OCI-M2 (cell line): ENCODE data around the gene SIRPA.

Experiments used
- DNase-seq: peaks from one replicate; lab custom pipeline; 2025; ENCODE audit not compliant: unreplicated experiment; lab: John Stamatoyannopoulos, UW

SIRPA gene

DNA sequence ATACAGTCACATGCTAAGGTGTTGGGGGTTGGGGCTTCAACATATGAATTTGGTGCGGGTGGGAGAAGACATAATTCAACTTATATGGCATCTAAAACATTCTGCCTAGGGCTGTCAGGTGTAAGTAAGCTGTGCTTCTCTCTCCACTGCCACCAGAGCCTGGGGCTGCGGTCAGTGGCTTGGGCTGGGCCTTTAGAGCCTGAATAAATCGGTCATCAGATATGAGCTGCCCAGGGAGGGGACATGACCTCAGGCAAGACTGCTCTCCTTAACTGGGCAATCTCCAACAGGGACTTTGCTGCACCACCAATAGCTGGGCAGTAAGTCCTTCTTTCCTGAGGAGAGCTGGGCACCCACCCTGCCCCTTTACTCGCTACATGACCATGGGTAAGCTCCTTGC, 24.9 kb upstream of the SIRPA start:
- no peak for DNase-seq

DNA sequence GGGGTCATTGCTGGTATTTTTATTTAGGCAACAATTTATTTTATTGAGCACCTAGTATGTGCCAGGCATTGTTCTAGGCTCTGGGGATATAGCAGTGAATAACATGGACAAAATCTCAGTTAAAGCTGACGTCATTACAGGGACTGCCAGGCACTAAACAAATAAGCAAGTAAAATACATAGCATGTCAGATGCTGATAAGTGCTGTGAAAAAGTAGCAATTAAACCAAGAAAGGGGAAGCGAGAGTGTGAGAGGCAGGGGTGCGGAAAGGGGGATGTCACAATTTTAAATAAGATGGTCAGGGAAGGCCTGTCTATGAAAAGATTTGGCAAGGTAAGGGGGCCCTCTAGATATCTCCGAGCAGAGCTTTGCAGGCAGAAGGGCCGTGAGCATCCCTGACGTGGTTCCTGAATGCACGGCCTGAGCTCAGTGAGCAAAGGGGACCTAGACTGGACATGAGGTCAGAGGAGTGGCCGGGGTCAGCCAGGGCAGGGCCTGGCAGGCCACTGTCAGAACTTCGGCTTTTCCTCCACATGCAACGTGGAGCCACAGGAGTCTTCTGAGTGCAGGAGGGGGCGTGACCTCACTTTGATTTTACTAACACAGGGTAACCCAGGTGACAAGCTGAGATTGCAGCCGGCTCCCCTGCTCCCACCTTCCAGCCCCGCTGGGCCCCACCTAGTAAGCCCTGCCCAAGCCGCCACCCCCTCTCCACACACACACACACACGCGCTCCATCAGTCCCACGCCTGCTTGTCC, 24.2 kb upstream of the SIRPA start:
- DNase-seq = no peak

DNA sequence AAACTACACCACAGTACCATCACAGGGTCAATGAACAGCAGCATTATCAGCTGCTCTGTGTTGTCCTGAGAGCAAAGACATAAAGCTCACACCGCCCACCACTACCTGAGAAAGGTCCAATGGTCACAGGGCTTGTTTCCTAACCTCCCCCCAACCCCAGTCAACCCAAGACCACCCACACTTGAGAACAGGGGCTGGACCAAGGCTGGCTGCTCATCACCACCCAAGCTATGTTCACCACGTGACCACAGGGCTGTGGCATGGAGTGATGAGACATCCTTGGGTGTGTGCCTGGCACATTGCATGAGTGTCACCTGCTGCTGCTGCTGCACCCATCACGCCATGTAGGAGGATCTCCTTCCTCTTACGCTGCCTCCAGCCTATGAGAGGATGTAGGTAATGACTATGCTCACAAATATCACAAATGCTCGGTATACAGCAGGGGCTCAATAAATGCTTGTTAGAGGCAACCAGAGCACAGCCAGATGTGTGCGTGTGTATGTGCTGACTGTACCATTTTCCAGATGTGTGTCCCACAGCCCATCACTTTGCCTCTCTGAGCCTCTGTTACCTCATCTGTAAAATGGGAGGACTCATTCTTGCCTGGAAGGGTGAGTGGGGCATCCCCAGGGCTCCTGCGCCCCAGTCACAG, 23.3 kb upstream of the SIRPA start:
- no peak for DNase-seq

DNA sequence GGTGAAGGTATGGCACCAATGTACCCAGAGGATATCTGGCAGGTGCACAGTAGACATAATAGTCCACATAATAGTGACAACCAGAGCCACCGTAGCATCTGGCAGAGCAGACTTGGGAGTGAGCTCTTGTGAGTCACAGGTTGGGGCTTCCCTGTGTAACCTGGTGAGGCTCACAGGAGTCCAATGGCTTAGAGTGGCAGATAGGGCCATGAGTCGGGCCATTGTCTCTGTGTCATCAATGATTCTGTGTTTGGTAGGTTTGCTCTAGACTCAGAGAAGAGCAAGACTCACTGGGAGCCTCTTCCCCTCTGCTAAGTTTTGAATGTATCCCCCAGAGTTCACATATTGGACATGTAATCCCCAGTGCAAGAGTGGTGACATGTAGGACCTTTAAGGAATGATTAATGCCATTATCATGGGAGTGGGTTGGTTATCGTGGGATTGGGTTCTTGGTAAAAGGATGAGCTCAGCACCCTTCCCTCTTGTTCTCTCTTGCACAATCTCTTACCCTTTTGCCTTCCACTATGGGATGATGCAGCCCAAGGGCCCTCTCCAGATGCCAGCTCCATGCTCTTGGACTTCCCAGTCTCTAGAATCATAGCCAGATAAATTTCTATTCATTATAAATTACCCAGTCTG, 22.6 kb upstream of the SIRPA start:
- DNase-seq = no peak

DNA sequence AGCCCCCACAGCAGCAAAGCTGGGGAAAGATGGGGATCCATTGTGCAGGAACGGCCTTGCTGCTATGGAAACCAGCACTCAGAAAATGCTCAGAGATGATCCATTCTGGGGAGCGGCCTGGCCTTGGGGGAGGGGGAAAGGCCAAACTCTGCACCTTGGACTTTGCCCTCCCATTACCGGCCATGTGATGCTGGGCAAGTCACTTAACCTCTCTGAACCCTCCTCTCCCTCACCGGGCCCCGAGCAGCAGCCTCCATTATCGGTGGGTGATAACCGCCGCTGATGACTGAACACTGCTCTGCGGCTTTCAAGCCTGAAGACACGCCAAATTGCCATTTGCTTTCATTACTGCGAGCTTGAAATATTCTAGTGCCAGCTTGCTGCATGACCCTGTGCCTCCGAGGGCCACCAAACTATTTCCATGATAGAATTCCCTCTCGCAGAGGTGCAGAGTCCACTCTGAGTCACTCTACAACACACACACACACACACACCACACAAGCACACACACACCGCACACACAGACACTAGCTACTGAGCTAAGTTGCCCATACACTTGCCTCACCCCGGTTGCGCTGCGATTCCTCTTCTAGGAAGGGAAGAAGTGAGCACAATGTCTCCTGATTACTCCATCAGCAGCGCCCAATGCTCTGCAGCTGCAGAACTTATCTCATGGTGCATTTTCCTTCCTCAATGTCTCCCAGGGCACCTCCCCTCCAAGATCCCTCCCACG, 20.6 kb upstream of the SIRPA start:
- no peak for DNase-seq

DNA sequence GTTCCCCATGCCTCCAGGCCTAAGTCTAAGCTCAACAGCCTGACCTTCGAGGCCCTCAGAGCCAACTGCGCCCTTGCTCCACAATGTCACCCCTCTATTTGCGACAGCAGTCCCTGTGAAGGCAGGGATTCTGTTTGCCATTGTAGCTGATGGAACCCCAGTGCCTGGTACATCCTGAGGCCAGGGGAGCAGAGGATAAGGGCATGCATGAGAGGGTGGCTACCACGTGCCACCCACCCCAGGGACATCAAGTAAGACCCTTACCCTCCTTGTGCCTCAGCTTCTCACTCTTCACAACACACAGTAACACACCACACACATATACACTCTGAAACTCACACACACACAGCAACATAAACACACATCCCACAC, 20.0 kb upstream of the SIRPA start:
- no peak for DNase-seq

DNA sequence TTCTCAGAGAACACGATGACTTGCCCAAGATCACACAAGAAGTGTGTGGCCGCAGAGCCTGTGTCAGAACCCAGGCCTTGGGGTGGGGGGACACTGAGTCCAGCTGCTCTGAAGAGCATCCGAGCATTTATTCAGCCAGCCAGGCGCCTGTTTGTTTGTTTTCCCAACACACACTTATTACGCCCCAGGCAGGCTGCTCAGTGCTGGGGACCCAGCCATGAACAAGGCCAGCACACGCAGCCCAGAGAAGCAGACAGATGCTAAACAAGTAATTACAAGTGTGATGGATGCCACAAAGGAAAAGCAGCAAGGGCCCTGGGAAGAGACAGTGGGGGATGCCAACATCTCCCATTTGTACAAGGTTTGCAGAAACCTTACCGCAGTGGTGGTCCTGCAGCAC, 19.4 kb upstream of the SIRPA start:
- DNase-seq = no peak

DNA sequence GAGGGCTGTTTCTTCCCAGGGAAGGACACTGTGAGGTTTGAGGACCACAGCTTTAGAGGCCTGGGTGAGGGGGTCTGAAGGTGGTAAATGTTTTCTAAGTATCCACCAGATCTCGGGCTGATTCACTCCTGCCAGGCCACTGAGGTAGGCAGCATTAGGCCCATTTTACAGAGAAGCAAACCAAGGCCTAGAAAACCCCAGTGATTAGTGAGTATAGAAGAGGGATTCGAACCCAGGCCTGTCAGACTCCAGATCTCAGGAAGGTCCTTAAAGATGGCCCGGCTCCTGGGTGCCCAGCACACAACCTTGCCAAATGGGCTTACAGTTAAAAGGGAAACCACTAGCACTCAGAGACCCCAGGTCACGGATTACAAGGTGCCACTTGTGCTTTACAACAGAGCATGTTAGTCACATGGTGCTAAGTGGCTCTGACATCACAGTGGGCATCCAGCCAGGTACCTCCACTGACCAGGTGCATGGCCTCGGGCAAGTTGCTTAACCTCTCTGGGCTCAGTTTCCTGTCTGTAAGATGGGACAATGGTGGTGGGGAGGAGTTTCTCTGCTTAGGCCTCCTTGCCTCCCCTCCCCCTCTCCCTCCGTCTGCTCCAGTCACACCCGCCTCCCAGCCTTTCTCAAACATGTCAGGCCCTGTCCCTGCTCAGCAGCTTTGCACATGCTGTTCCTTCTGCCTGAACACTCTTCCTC, 18.8 kb upstream of the SIRPA start:
- no peak for DNase-seq

DNA sequence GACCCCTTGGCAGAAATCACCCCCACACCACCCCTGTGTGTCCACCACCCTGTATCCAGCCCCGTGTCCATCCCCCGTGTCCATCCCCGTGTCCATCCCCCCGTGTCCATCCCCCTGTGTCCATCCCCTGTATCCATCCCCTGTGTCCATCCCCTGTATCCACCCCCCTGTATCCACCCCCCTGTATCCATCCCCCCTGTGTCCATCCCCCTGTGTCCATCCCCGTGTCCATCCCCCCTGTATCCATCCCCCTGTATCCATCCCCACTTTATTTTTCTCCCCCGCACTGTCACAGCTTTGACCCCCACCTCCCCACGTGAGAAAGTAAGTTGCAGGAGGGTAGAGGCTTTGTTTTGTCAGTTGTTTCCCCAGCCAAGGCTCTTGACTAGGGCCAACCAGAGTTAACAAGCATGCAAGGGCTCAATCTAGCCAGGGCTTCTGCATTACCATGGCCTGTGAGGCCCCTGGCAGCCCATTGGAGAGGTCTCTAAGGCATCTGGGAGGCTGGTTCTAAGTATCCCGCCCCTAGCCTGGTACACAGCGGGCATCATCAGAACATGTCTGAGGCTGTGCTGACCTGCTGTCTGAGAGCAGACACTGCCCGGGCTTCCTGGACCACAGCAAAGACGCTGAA, 18.1 kb upstream of the SIRPA start:
- DNase-seq = no peak

DNA sequence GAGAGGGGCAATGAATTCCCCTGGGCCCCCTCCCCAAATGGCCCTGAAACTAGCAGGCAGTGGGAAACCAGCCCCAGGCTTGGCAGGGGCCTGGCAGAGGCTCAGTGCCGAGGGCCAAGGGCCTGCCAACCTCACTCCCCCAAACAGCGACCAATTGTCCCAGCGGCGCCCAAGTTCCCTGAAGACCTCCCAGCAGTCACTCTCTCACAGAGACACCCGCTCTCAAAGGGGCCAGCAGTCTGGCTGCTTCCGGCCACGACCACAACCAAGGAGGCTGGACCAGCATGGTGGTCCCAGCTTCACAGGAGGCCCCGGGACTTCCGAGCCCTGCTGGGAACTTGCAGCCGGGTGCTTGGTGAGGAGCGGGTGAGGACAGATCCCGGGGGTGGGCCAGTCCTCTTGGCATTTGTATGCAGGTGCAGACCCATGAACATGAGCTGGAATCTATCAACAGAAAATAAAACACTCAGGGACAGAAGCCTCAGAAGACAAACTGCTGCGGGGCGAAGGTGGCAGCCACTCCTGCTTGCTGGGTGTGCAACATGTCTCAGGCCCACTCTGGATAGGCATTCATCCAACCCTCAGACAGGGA, 17.5 kb upstream of the SIRPA start:
- DNase-seq = no peak

DNA sequence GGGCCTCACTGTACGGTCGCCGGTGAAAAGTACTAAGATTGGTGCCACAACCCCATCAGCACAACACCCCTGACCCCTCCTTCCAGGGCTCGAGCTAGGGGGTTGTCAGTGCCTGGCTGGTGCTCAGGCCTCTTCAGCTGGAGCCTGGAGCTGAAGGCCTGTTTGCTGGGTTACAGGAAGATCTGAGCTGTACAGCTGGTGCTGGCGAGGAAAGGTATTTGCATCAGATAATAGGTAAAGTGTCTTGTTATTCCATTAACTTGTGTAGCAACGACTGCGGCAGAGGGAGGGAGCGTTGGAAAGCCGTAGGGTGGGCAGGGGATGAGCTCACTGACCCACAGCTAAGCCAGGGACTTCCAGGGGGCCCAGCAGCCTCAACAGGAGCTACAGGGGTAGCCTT, 15.8 kb upstream of the SIRPA start:
- DNase-seq = no peak

DNA sequence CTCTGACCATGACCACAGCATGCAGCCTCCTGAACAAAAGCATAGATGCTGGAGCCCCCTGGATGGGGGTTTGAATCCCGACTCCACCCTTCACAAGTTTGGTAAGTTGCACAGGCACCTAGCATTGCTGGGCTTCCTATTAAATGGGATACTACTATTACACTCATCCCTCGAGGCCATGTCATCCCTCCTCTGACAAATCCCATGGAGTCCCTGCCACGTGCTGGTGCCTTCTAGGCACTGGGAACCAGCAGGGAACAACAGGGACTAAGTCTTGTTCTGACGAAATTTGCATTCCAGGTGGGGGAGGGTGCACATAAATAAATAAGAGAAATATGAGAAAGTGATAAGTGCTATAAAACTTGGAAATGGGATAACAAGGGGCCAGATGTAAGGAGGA, 15.3 kb upstream of the SIRPA start:
- DNase-seq = no peak

DNA sequence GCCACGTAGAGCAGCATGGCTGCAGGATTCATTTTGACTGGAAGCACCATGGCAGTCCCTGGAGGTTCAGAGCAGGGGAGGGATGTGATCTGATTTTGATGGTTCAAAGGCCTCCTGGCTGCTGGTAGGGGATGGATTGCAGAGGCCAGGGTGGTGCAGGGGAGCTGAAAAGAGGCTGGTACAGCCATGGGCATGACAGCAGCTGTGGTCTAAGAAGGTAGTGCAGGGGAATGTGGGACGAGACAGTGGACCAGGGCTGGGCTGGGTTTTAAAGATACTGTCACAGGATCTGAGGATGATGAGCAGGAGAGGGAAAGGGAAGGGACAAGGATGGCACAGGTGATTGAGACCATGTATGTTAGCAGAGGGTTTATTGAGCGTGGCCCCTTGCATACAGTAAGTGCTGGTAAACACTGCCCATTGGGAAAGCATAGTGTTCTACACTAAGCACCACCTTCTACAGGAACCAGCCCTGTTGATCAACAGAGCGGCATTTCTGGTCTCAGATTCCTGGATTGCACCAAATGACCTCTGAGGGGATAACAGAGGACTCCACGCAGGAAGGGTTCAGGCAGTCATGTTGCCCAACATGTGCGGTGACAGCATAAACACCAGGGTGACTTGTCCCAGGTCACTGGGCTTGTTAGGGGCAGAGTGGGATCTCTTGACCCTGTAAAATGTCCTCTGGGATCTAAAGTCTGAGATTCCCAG, 14.5 kb upstream of the SIRPA start:
- no peak for DNase-seq

DNA sequence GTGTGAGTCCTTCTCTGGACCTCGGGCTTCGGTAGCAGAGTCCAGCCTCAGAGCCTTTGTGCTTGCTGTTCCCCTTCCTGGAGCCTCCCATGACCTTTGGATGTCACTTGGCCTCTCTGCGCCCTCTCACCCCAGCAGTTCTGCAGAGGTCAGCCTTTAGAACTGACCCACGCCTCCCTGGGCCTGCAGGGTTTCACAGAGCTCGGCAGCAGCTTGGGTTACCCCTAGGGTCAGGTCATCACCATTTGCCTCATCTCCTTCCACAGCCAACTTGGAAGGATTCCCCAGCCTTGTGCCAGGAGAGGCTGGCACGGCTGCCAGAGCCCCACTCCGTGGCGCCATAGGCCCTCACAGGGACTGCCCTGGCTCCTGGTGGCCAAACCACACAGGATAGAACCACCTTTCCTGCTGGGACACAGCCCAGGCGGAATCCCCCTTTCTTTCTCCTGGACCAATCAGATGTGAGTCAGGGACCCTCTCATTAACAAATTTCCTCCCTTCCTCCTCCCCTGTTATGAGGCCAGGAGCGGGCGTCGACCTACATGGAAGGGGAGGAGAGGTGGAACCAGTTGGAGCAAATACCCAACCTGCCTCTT, 13.9 kb upstream of the SIRPA start:
- DNase-seq = no peak

DNA sequence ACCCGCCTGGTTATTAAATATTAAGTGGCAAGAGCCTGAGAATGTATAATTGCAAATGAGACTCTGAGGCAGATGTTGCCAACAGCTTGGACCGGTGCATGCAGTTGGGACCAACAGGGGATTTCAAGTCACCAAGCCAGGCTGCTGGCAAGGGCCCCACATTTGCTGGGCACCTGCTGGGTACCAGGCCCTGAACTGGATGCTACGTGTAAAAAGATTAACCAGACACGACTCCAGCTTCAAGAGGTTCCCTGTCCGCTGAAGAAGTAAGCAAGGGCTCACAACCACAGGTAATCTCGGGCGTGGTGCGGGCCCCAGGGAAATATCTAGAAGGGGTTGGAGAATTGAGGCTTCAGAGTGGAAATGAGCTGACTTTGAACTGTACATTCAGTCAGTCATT, 13.2 kb upstream of the SIRPA start:
- no peak for DNase-seq

DNA sequence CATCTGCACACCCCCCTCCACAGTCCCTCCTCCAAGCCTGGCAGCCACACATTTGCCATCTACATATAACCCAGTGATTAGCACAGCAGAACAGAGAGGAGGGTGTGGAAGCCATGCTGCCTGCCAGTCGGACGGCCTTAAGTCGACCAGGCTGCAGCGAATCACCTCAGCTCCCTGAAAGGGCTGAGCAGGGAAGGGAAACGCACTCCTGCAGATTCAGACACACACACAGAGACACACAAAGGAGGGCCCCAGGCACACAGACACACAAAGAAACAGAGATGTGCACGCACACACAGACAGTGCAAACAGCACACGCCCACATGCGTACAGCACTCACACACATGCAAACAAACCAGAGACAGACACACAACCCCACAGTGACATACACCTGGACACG, 11.2 kb upstream of the SIRPA start:
- no peak for DNase-seq

DNA sequence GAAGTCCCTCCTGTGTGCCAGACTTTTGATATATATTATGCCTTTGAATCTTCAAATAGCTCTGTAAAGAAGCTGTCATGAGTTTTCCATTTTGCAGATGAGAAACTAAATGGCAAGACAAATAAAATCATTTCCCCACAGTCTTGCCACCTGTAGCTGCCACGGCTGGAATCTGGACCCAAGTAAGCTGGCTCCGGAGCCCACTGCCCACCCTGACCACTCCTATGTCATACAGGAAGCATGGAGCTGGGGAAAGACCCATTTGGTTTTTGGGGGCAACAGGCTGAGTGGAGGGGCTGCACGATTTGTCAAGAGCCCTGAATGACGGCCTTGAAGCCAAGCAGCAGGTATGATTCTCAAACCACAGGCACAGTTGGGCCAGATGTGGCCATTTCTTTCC, 10.0 kb upstream of the SIRPA start:
- no peak for DNase-seq

DNA sequence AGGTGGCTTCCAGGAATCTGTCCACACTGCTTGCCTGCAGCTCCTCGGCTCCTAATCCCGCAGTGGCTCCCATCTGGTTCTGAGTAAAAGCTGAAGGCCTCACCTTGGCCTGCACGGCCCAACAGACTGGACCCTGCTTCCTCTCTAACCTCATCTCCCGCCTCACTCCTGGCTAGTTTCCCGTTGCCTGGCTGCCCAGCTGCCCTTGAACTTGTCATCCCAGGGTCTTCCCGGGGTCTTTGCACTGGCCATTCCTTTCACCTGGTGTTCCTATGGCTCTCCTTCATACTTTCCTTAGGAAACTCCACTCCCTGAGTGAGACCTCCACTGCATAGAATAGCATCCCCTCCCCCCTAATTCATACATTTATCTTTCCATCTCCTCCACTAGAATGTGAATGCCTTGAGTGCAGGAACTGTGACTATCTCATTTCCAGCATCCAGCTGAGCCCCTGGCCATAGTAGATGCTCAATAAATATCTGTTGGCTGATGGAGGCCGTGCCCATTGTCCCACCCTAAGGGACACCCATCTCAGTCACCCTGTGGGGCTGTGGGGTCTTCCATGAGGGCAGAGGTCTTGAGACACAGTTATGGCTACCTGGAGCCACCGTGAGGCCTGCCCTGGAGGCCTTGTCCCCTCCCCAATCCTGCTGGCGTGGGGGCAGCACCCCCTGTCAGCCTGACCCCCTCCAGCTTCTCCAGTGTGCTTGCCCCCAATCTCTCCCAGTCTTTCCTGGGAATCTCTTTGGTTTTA, 9.1 kb upstream of the SIRPA start:
- no peak for DNase-seq

DNA sequence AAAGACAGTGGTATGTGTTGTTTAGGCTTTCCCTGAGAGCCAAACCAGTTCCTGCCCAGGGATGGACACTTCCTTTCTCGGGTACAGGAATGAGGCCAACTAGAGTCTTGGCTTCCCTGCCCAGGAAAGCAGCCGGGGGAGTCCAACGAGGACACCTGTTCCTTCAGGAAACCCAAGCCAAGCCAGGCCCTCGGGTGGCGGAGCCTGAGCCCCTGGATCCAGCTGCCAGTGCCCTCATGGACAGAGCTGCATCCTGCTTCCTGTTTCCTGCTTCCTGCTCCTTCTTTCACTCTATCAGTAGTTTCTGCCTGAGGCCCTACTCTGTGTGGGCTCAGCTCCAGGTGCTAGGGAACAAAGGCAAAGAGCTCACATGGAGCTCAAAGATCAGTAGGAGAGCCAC, 7.9 kb upstream of the SIRPA start:
- no peak for DNase-seq
